H1 (cell line): Measurements from ENCODE around the gene MMGT1. TPM values are rescaled to one million over a fixed set of nuclear protein-coding genes. Genes with fewer than 3 reads are reported as not detected.

Source experiments
- BRCA1 ChIP-seq: IDR thresholded peaks from 2 replicates; pipeline ENCODE4 v1.6.1; 2012; ENCODE audit warnings: low read depth, low read length, improper control_type of control experiment
- CEBPB ChIP-seq: IDR thresholded peaks from 2 replicates; pipeline ENCODE4 v1.6.1; 2012; ENCODE audit warnings: low read depth, low read length
- HDAC2 ChIP-seq, 2 experiments: fragments of 300-600 bp in 1 of 2; sonication (generic) in 1 of 2; IDR thresholded peaks; 2 replicates each; pipeline ENCODE4 v1.6.1; 2011 to 2012; ENCODE audit warnings: low read depth in 2 of 2, low read length in 2 of 2, mild to moderate bottlenecking in 2 of 2, moderate library complexity in 2 of 2, borderline replicate concordance in 1 of 2, inconsistent platforms in 1 of 2
- JUND ChIP-seq: IDR thresholded peaks from 2 replicates; pipeline ENCODE4 v1.6.1; 2011; ENCODE audit warnings: mild to moderate bottlenecking, improper control_type of control experiment, low read length
- KDM1A ChIP-seq: fragments of 200-600, 300-600 bp; sonication (generic); IDR thresholded peaks from 2 replicates; pipeline ENCODE4 v1.7.1; 2016; ENCODE audit warnings: mild to moderate bottlenecking, low read length, borderline replicate concordance
- RAD21 ChIP-seq, 2 experiments: IDR thresholded peaks in 1 of 2; conservative IDR thresholded peaks in 1 of 2; 2 replicates each; pipeline ENCODE4 v1.6.1; 2011; ENCODE audit warnings: low read depth in 2 of 2, low read length in 2 of 2, improper control_type of control experiment in 1 of 2, inconsistent platforms in 1 of 2, mild to moderate bottlenecking in 1 of 2, moderate library complexity in 1 of 2
- RBBP5 ChIP-seq: IDR thresholded peaks from 2 replicates; pipeline ENCODE4 v1.7.1; 2012; ENCODE audit warnings: low read depth, mild to moderate bottlenecking, inconsistent platforms, low read length, moderate library complexity, borderline replicate concordance
- SP4 ChIP-seq: IDR thresholded peaks from 2 replicates; pipeline ENCODE4 v1.6.1; 2012; ENCODE audit warnings: low read length, inconsistent platforms
- ZNF274 ChIP-seq: IDR thresholded peaks from 2 replicates; pipeline ENCODE4 v1.7.0; 2012; ENCODE audit warnings: low read length, borderline replicate concordance; ENCODE audit errors: extremely low read depth
- polyA plus RNA-seq, 7 experiments: library from polyadenylated mRNA; depleted of rRNA in 3 of 7; stranded (reverse) in 5 of 7; unstranded in 2 of 7; fragments of >200 nt in 5 of 7; fragments of 200-250 nt in 2 of 7; gene quantifications; 1 replicate in 5 of 7; 2 replicates in 1 of 7; 4 replicates in 1 of 7; pipeline versions ENCODE4 v1.2.1 to v1.2.3, GENCODE V29; 2011 to 2013; ENCODE audit warnings: missing spikeins in 2 of 7, mixed read lengths in 2 of 7
- total RNA-seq: library from RNA; stranded (reverse); fragmentation: NEBNext Ultra II Directional; extraction: Animal tissue kit (Norgen Biotek cat#: 25700); gene quantifications from 2 replicates; pipeline ENCODE4 v1.2.1, GENCODE V29; 2021
- TF ChIP-seq, protein P1 (sequence below): fragments of 300-600 bp; sonication (generic); IDR thresholded peaks from 2 replicates; pipeline ENCODE4 v1.7.1; 2012; ENCODE audit warnings: low read length, moderate library complexity, mild to moderate bottlenecking, inconsistent platforms; ENCODE audit not compliant: insufficient replicate concordance

Gene MMGT1
- total and polyA plus RNA-seq, 2 of the 8 experiments (the other 6 are each of a cell fraction or from before 2014, with no cell fraction given): 10.0 to 20.5 TPM

DNA sequence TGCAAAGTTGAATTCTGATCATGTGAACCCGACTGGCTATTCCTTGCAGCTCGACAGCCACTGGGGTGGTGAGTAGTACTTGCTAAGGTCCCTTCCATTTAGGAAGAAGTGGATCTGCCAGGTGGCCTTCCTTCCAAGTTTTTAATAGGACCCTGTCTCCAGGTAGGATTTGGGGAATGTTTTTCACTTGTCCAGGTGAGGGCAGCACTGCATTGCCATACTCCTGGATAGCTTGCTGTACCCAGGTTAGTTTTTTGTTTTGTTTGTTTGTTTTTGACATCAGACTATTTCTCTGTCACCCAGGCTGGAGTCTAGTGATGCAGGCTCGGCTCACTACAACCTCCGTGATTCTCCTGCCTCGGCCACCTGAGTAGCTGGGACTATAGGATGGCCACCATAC, 50.4 kb downstream of the MMGT1 start (continued):
- TF ChIP-seq, protein P1, sequence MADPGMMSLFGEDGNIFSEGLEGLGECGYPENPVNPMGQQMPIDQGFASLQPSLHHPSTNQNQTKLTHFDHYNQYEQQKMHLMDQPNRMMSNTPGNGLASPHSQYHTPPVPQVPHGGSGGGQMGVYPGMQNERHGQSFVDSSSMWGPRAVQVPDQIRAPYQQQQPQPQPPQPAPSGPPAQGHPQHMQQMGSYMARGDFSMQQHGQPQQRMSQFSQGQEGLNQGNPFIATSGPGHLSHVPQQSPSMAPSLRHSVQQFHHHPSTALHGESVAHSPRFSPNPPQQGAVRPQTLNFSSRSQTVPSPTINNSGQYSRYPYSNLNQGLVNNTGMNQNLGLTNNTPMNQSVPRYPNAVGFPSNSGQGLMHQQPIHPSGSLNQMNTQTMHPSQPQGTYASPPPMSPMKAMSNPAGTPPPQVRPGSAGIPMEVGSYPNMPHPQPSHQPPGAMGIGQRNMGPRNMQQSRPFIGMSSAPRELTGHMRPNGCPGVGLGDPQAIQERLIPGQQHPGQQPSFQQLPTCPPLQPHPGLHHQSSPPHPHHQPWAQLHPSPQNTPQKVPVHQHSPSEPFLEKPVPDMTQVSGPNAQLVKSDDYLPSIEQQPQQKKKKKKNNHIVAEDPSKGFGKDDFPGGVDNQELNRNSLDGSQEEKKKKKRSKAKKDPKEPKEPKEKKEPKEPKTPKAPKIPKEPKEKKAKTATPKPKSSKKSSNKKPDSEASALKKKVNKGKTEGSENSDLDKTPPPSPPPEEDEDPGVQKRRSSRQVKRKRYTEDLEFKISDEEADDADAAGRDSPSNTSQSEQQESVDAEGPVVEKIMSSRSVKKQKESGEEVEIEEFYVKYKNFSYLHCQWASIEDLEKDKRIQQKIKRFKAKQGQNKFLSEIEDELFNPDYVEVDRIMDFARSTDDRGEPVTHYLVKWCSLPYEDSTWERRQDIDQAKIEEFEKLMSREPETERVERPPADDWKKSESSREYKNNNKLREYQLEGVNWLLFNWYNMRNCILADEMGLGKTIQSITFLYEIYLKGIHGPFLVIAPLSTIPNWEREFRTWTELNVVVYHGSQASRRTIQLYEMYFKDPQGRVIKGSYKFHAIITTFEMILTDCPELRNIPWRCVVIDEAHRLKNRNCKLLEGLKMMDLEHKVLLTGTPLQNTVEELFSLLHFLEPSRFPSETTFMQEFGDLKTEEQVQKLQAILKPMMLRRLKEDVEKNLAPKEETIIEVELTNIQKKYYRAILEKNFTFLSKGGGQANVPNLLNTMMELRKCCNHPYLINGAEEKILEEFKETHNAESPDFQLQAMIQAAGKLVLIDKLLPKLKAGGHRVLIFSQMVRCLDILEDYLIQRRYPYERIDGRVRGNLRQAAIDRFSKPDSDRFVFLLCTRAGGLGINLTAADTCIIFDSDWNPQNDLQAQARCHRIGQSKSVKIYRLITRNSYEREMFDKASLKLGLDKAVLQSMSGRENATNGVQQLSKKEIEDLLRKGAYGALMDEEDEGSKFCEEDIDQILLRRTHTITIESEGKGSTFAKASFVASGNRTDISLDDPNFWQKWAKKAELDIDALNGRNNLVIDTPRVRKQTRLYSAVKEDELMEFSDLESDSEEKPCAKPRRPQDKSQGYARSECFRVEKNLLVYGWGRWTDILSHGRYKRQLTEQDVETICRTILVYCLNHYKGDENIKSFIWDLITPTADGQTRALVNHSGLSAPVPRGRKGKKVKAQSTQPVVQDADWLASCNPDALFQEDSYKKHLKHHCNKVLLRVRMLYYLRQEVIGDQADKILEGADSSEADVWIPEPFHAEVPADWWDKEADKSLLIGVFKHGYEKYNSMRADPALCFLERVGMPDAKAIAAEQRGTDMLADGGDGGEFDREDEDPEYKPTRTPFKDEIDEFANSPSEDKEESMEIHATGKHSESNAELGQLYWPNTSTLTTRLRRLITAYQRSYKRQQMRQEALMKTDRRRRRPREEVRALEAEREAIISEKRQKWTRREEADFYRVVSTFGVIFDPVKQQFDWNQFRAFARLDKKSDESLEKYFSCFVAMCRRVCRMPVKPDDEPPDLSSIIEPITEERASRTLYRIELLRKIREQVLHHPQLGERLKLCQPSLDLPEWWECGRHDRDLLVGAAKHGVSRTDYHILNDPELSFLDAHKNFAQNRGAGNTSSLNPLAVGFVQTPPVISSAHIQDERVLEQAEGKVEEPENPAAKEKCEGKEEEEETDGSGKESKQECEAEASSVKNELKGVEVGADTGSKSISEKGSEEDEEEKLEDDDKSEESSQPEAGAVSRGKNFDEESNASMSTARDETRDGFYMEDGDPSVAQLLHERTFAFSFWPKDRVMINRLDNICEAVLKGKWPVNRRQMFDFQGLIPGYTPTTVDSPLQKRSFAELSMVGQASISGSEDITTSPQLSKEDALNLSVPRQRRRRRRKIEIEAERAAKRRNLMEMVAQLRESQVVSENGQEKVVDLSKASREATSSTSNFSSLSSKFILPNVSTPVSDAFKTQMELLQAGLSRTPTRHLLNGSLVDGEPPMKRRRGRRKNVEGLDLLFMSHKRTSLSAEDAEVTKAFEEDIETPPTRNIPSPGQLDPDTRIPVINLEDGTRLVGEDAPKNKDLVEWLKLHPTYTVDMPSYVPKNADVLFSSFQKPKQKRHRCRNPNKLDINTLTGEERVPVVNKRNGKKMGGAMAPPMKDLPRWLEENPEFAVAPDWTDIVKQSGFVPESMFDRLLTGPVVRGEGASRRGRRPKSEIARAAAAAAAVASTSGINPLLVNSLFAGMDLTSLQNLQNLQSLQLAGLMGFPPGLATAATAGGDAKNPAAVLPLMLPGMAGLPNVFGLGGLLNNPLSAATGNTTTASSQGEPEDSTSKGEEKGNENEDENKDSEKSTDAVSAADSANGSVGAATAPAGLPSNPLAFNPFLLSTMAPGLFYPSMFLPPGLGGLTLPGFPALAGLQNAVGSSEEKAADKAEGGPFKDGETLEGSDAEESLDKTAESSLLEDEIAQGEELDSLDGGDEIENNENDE: no peak
- TF ChIP-seq KDM1A: no peak
- no peak for TF ChIP-seq ZNF274
- TF ChIP-seq BRCA1: no peak
- TF ChIP-seq SP4: no peak
- TF ChIP-seq RBBP5: no peak
- TF ChIP-seq RAD21 (IDR thresholded peaks at IDR 0.05 in 1 of 2, conservative IDR thresholded peaks at IDR 0.05 in 1 of 2; ENCODE audit: low read depth in 2 of 2, low read length in 2 of 2): peak; percentile 33 to 34; a peak in 3 of 4 replicates
- no peak for TF ChIP-seq HDAC2 (IDR thresholded peaks at IDR 0.05; ENCODE audit: borderline replicate concordance in 1 of 2, low read depth in 2 of 2, low read length in 2 of 2)
- no peak for TF ChIP-seq CEBPB
- no peak for TF ChIP-seq JUND
